Fibroblast of pulmonary artery (primary cell): ENCODE results near the gene SORCS2.
A peak's percentile ranks its signal among the peaks of the same experiment; 100 is the strongest.

Experiments used
- DNase-seq: peaks from one replicate; pipeline ENCODE4 v3.0.0-alpha.2; 2010; ENCODE audit warnings: low read depth
- H3K4me3 ChIP-seq: replicated peaks from 2 replicates; pipeline ENCODE4 v1.5.1; 2011; ENCODE audit warnings: low read depth, mild to moderate bottlenecking, control low read depth, low read length, moderate library complexity
- CTCF ChIP-seq: IDR thresholded peaks from 2 replicates; pipeline ENCODE4 v1.5.1; 2011; ENCODE audit warnings: mild to moderate bottlenecking, control low read depth, low read length, inconsistent platforms; ENCODE audit errors: missing control alignments

Gene SORCS2

DNA sequence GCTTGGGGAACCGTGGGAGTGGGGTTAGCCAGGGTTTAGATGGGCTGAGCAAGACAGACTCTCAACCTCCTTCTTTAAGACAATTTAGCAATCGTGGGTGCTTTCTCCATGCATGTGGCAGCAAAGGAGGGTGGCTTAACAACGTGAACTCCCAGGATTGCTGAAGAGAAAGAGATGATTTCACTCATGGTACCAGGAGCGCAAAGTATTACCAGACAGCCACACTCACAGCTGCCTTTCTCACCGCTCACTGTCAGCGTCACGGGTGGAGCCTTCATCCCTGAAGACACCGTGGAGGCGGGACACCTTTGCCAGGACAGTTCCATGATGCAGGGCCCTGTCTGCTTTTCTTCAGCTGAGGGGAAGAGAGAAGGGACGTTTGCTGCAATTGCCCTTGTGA lies 454.8 kb downstream of the SORCS2 start:
- no peak overlapping the region for H3K4me3 ChIP-seq
- no peak for DNase-seq
- no peak for TF ChIP-seq CTCF

DNA sequence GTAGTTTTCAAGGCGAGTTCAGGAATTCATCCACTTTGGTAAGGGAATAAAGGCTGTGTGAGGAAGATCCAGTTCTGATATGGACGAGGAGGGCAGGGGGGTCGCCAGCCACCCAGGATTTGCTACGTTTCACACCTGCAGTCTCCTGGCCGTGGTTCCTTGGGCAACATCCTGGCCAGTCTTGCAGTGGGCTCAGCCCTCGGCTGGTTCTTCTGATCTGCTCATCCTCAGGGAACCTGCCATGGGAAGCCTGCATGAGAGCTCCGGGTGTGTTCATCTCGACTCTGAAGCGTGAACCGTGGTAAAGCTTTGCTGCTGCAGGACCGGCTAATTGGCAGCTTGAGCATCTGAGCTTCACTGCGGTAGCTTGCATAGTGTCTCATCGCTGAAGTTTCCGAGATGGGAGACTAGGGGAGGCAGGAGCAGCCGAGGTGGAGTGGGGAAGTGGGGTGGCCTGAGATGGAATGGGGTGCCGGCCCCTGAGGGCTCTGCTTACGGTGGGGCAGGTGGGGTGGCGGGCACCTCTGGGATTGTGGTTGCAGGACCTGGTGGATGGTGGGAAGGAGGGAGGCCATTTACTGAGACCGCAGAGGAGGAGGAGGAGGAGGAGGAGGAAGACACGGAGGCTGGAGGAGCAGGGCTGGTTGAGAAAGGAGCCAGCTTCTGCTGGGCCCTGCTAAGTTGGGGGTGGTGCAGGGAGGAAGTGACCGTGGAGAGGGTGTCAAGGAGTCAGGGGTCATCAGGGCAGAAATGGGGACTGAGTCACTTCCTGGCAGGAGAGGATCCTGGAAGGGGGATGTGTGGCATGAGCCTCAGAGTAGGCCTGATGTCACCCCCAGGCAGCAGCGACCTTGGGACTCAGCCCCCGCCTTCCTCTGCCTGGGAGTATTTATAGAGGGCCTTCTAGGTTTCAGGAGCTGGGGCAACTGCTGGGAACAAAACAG lies 455.5 kb downstream of the SORCS2 start:
- no peak for TF ChIP-seq CTCF
- DNase-seq: peak; percentile 37
- no peak overlapping the region for H3K4me3 ChIP-seq

- no peak overlapping the region for H3K4me3 ChIP-seq
- DNase-seq: no peak
- TF ChIP-seq CTCF: no peak
Measured at GRCh38 chr4:7648544-7649395, 456.4 kb downstream of the SORCS2 start.

GRCh38 chr4:7649411-7649740 lies 457.0 kb downstream of the SORCS2 start:
- H3K4me3 ChIP-seq: no peak overlapping the region
- no peak for DNase-seq
- TF ChIP-seq CTCF: no peak

DNA sequence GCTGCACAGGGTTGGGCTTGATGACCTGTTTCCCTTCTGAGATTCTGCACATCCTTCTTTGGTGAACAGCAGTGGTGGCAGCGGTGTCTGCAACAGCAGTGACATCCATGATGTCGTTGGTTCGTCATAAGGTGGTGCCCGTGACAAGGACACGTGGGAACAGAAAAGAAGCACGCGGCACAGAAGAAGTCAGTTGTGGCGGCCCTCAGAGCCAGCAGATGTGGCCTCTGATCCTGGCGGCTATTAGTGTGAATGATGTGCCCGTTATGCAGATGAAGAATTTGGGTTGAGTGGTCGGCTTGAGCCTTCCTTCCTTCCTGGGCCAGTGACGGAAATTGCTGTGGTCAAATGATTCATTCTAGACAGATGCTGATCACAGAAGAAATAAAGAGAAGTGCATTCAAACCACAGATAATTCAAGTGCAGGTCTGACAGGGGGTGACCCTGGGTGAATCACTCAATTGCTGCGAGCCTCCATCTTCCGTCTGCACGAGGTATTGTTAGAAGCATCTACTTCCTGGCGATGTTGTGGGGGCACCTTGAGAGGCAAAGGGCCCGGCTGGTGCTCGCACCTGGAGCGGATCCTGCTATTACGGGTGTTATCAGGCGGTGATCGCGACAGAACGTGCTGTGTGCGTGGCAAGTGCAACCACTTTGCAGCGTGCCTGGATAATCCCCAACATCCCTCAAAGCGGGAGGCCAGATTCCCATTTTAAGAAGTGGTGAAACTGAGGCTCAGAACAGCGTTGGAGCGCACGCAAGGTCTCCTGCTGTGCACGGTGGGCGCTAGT lies 457.6 kb downstream of the SORCS2 start:
- TF ChIP-seq CTCF: no peak
- H3K4me3 ChIP-seq: no peak overlapping the region
- DNase-seq: peak; percentile 58

- DNase-seq: no peak
- no peak for TF ChIP-seq CTCF
Measured at GRCh38 chr4:7650606-7651385, 458.5 kb downstream of the SORCS2 start.

More at GRCh38 chr4:7650606-7651385, 458.5 kb downstream of the SORCS2 start:
- H3K4me3 ChIP-seq: no peak overlapping the region
